GM18507 (cell line): ENCODE results near the gene NLGN4X.

Experiments used
- DNase-seq: peaks from one replicate; pipeline ENCODE4 v3.0.0; 2011; ENCODE audit warnings: low read depth; ENCODE audit not compliant: insufficient read length; ENCODE audit errors: extremely low spot score
- FAIRE-seq: peaks from 2 replicates; lab custom pipeline; 2011; peaks lifted over from hg19 to GRCh38; lab: Jason Lieb, UNC

NLGN4X gene

DNA sequence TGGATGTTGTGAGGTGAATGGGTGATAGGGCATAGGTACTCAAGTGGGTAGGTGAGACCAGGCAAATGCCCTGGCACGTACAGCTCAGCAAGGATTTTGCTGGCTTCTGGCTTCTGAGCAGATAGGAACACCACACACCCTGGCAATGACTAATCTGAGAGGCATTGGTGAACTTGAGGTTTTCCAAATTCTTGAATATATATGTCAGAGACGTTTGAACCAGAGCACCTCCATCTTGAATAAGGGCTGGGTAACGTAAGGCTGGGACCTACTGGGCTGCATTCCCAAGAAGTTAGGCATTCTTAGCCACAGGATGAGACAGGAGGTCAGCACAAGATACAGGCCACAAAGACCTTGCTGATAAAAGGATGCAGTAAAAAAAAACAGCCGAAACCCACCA is 204.5 kb downstream of the NLGN4X start:
- DNase-seq (no peak), FAIRE-seq (no peak)

DNA sequence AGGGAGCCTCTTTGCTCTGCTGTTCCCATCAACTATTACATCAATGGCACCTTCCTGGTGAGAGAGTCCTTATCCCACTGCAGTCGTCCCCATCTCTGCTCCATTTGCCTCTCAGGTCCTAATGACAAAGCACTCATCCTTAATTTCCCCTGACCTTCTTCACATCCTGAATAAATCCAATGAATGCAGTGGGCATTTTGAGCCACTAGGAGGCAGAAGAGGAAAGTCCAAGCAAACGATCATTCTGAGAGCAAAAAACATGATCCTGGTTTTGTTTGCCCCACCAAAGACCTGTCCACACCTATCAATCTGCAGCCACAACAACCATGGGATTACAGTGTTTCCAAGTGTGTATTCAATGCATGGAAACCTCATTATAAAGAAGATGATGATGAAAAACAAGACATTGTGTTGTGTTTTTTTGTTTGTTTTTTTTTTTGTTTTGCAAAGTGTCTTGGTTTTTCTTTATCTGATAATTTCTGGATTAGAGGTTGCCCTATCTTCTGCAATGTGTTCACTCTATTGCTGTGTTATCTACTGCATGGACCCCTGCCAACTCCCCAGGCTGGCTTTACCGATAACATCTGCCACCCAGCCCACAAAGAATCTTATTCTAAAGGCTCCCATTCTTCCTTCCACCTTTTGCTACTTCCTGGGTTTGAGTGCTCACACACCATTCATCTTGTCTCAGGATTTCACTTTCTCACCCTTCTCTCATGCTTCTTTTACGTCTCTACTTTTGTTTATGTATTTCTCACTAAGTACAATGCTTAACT is 207.2 kb downstream of the NLGN4X start:
- FAIRE-seq, result peak; percentile 79
- DNase-seq, result peak; percentile 4

DNA sequence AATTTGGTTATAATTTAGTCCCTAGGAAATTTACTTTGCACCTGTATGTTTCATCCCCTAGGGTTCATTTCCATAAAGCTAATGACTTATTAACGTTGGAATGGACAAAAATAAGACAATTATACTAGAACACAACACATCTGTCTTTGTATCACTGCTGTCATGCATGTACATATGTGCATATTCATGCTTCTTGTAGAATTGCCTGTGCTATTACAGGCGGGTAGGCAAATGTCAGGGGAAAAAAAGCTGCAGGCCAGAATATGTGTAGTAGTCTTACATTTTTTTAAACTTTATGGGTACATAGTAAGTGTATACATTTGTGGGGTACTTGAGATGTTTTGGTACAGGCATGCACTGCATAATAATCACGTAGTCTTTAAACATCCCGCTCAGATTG is 209.6 kb downstream of the NLGN4X start:
- DNase-seq (no peak), FAIRE-seq (no peak)

DNA sequence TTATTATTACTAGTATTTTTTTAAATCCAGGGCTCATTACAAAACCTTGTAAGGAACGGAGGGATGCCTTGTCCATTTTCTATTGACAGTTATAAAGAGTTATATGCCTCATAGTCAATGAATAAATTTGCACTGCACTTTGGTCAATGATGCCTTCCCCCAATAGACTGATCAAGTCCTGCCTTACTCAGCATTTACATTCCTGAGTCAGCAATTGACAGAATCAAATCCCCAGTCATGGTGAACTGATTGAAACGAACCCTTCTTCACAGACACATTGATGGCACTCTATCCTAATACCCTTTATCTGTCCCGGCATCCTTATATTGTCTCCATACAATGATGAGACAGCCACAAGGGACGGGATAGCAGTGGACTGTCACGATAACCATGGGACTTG is 213.2 kb downstream of the NLGN4X start:
- FAIRE-seq (no peak), DNase-seq (no peak)

DNA sequence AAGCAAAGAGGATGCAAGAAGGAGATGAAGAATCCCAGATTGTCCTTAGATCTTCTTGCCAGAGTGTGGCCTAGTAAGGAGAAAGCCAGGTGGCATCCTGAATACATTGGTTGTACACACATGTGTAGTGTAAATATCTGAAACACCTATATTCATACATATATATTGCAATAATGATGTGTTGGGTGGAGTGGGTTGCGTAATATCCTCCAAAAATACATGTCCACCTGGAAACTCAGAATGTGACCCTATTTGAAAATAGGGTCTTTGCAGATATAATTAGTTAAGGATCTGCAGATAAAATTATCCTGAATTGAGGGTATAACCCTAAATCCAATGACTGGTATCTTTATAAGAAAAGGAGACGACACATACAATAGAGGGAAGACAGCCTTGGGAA is 216.3 kb downstream of the NLGN4X start:
- no peak for FAIRE-seq

DNA sequence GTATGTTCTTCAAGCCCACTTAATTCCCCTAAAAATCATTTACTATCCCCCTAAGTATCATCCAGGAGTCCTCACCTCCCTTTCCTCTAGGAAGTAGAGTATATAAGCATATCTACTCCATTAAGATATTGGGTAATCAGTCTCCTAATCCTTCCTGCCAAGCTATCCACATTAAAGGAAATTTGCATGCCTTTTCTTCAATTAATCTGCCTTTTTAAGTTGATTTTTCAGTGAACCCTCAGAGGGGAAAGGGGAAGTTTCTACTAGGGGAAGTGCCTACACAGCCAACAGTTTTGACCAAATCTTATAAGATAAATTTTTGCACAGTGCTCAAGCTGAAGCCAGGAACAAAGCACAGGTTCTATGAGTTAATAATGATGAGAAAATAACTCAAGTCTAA is 222.8 kb downstream of the NLGN4X start:
- no peak for FAIRE-seq

More for the DNA sequence above, 216.3 kb downstream of the NLGN4X start:
- no peak for DNase-seq

DNA sequence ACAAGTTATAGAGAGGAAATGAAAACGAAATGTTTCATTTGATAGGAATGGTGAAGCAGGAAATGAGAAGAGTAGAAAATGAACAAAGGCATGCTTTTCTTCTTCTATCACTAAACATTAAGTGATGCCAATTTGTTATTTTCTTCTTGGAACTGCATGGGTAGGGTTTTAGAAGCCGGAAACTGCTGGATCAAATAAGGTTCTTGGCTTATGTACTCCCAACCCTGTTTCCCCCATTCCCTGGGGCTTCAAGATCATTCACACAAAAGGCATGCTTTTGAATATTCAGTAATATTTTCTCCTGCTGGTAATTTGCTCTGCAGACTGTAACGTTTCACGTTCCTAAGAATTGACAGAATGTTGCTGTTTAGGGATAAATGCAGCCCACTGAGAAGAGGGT is 224.1 kb downstream of the NLGN4X start:
- FAIRE-seq (no peak), DNase-seq (no peak)

More for the DNA sequence above, 222.8 kb downstream of the NLGN4X start:
- DNase-seq, result no peak

DNA sequence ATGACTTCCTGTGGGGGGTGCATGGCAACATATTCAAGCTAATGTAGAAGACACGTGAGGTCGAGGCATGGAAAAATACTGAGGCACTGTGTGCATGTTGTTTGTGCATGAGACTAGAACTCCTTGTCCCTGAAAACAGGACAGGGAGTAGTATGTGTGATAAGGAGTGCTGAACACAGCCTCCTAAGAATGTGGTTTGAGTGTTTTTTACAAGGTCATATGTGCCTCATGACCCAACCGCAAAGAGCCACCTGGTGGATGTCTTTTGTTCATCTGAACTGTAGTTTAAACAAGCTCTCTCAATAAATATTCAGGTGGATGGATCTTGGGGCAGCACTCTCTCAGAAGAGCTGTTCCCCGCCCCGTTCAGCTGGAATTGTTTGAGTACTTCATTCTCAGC is 226.6 kb downstream of the NLGN4X start:
- no peak for FAIRE-seq
- DNase-seq, result no peak

DNA sequence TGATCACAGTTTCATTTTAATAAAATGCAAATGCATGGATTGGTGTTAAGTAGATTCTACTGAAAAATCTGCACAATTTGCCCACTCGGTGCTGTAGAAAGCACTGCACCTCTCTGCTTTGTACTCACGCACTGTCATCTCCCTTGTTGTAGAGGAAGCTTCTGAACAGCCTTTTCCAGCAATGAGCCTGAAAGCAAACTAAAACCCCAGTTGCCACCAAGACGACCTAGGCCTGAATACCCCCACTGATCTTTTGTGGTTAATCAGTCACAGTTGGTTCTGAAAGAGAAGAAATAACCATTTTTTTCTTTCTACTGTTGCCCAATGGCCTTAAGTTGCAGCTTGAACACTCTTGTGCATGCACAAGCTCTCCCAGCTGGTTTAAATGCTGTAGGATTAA is 229.8 kb downstream of the NLGN4X start:
- DNase-seq (no peak), FAIRE-seq (peak; percentile 21)

DNA sequence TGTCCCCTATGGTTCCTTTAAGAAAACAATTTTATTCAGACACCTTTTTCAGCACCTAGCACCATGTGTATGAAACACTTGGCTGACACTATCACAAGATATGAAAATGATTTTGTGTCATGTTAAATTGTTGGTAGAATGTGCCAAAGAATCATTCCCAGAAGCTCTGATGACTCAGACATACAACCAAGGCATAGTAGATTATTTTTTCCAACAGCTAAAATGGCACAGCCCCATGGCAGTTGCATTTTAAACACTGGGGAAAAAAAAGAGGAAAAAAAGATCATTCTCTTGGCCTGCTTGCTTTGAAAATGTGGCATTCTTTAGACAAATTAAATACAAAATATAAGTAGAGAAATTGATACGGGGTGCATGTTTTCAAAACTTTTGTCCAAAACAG is 230.2 kb downstream of the NLGN4X start:
- DNase-seq (no peak), FAIRE-seq (no peak)

DNA sequence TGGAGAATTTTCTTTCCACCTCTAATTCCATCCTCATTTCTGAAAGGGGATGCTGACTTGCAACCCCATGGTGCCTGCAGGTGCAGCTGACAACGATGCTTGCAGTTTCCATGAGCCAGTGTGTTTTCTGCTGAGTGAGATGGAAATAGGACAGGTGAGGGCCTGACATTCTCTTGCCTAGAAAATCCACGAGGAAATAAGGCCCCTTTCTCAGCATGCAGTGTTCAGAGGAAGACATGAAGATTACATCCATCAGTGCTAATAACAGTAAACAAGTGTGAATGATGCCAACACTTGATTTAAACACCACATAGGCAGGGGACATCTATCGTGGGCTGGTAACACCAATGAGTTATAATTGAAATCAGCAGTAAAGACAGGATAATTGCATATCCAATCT is 237.3 kb downstream of the NLGN4X start:
- FAIRE-seq (no peak), DNase-seq (no peak)

DNA sequence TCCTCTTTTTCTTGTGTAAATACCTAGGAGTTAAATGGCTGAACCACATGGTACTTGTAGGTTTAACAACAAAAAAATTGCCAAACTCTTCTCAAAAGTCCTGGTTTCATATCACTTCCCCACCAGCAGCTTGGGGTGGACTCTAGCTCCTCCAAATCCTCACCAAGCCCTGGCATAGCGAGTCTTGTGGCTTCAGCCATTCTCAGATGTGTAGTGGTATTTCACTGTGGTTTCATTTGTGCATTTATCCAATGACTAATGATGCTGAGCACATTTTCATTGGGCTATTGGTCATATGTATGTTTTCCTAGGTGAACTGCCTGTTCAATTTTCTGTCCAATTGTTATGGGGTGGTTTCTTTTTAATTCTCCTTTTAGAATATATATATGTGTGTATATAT is 249.3 kb downstream of the NLGN4X start:
- no peak for DNase-seq
- no peak for FAIRE-seq

DNA sequence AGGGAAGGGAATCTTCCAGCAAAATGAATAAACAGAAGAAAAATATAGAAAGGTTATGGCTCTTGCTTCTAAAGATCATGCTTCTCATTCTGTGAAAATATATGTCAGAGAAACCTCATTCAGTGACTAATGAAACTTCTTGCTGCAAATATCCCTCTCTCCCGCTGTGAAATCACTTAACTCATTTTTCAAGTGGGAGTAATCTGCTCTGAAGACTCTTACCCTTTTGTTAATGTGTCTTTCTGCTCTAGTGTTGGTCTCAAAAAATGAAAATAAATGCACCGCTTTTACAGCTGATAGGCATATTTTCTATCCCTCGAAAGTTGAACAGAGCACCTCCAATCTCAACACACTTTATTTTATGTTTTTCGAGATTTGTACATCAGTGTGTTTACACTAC is 252.3 kb downstream of the NLGN4X start:
- no peak for FAIRE-seq
- no peak for DNase-seq

DNA sequence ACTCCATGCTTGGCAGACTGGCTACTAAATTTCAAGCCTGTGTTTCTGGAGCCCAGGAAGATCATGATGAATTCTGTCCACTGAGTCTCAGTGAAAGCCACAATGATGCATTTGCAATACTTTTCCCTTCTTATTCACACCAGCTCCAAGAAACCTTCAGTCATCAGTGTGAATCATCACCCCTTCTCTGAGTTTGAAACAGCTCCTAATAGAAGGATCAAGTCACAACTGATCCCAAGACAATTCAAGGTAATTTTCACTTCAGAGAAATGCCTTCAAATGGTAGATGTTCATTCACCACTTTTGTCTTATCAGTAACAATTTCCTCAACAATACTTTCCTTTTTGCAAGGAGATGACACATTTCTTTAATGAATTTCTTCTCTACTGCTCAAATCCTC is 257.4 kb downstream of the NLGN4X start:
- DNase-seq (no peak), FAIRE-seq (no peak)

DNA sequence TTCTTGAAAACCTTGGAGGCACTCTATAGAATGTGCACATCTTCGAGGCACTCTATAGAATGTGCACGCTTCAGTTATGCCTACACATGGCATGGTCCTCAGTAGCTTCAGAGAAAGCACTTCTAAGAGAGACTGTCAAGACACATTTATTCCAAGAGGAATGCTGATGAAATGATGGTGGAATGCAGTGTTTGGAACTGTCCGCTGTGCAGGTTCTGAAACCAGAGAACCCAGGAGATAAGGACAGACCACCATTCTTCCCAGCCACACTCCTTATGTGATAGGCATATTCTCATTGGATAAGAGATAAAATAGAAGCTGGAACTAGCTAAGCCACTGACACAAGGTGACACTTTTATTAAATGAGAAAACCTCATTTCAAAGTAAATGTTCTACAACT is 263.3 kb downstream of the NLGN4X start:
- DNase-seq (no peak), FAIRE-seq (no peak)

DNA sequence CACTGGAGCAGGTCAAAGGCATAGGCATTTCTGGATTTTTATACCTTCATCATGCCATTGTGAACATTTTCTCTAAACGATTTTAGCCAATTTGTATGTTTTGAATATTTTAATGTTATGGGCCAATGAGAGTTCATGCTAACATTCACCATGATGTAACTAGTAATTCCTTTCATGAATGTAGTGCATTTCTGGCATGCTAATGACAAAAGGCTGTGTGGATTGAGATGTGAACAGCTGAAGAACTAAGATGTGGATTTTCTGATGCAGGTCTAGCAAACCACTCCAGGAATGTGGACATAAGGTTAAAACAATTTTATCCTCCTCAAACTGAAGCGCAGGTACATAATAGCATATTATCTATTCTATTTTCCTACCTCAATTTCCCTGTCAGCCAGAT is 269.4 kb downstream of the NLGN4X start:
- DNase-seq (no peak), FAIRE-seq (no peak)

DNA sequence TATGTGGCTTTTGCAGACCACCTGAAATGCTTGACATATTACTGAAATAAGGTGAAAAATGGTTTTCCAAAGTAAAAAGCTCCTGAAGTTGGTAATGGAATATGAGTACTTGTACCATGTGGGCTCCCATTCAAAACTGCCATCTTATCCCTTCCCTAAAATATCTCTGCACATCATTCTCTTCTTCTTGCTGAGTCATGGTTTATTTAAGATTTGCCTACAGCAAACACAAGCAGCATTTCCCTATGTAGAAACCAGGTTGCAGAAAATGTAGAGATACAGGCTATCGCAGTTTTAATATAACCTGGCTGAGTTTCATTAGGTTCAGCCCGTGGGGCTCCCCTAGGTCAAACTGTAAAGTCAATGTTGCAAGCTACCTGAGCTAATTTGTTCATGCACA is 270.1 kb downstream of the NLGN4X start:
- FAIRE-seq, result no peak
- no peak for DNase-seq

DNA sequence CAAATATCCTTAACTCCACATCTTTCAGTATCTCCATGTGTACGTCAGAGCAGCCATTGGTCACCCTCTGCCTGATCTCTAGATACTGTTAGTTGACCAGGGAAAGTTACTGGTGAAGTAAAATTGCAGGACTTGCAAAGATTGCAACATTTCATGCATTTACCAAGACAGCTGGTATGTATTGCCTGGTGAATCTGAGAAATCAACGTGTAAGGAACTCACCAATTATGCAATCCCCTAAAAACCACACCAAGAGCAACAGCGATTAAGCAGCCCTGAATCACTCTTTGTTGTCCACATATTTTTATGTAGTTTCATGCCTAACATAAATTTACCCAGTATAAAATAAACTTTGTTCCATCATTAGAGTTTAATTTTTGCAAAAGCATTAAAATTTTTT is 271.2 kb downstream of the NLGN4X start:
- DNase-seq (no peak), FAIRE-seq (no peak)

DNA sequence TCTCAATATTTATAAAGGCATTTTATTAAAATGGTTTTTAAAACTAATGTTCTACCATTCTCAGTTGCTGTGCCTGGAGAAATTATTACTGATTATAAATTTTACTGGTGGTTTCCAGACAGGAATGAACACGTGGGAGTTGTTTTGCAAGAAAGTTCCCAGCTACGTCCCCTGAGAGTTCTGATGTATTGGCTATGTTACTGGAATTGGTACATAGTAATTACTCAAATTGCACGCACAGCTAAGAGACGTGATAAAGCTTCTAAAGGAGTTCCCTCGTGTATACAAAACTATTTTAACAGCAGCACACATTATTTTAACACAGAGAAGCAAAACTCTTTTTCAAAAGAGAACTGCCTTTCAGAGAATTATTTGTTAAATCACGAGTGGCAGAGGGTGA is 292.2 kb downstream of the NLGN4X start:
- FAIRE-seq, result no peak

DNA sequence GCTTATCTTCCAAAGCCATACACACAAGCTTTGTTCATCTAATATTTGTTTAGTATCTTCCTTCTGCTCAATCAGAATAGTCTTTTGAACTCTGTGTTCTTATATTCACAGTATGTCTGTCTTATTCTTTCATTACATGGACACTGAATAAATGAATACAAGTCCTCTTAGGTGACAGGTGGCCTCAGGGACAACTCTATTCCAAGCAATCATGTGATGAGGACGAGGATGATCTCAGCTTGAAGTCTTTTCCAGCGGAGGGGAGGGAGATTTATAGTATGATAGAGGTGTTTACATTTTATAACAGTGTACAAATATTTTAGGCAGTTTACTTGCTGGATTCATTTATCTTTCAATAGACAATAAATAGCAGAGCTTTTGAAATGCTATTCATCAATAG is 300.4 kb downstream of the NLGN4X start:
- no peak for FAIRE-seq
- DNase-seq, result no peak

More for the DNA sequence above, 292.2 kb downstream of the NLGN4X start:
- no peak for DNase-seq

DNA sequence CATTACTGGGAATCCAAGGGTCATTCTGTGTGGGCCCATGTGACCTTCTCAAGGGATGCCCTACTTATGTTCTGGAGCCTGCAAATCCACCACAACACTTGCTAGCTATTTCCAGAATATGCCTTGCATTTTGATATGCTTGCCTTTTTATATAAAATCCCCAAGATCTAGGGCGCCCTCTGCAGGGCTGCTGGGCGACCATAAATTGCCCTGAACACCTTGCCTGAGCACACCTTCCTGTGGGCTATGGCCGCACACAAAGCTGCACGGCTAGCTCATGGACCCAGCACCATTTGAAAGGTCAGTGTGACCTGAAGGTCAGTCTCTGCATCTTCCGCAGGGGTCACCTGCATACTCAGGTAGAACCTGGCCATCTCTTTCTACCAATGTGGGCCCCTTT is 311.7 kb downstream of the NLGN4X start:
- no peak for DNase-seq

DNA sequence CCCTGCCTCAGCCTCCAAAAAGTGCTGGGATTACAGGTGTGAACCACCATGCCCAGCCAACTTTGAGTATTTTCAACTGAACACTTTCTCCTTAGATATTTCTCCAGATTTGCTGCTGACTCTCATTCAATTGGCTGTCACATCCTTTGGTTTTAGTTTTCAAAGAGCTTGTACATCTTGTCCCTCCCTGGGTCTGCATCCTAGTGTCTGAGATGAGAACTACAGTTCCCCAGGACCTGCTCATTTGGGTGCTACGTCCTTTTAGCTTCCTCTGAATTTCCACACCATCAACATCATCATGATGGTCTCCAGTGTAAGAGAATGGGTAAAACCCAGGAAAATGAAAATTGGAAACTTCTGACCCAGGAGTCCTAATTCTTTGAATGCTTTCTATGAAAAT is 312.9 kb downstream of the NLGN4X start:
- DNase-seq (no peak), FAIRE-seq (no peak)

More for the DNA sequence above, 311.7 kb downstream of the NLGN4X start:
- no peak for FAIRE-seq
